GM21390 (cell line): ENCODE results near the gene NTN5.
A peak's percentile ranks its signal among the peaks of the same experiment; 100 is the strongest.
"Not testable (repeated sequence)": the region's sequence is repeated elsewhere in the genome, so short reads cannot be mapped to it uniquely, and the experiment has no call there.

ENCODE experiments used
- ATAC-seq: cut with Tn5 transposase; IDR thresholded peaks from one replicate; pipeline ENCODE4 v1.9.1; 2021; ENCODE audit not compliant: unreplicated experiment

Gene NTN5

GRCh38 chr19:48672994-48673393 is at the start of gene NTN5:
NTN5 (minus strand) TSS chr19:48673017; CDS start chr19:48670986, 2,031 bp downstream.
- no peak for ATAC-seq

- ATAC-seq = no peak
Measured at GRCh38 chr19:48722196-48722708, 49.4 kb upstream of the NTN5 start.

GRCh38 chr19:48720613-48721296 is 47.9 kb upstream of the NTN5 start:
- peak; percentile 73 for ATAC-seq

GRCh38 chr19:48720251-48720612 is 47.4 kb upstream of the NTN5 start:
- ATAC-seq = peak; percentile 3

- no peak for ATAC-seq
Measured at GRCh38 chr19:48719263-48720171, 46.7 kb upstream of the NTN5 start, which contains the start of gene MAMSTR. MAMSTR (minus strand) TSS chr19:48719725; CDS start chr19:48719031, 694 bp downstream.

GRCh38 chr19:48718711-48719231 is 46.0 kb upstream of the NTN5 start:
- no peak for ATAC-seq

- not testable (repeated sequence) for ATAC-seq
Measured at GRCh38 chr19:48718106-48718505, 45.3 kb upstream of the NTN5 start.

GRCh38 chr19:48716562-48717291 is 43.9 kb upstream of the NTN5 start:
- ATAC-seq = no peak

GRCh38 chr19:48715681-48716171 is 42.9 kb upstream of the NTN5 start:
- no peak for ATAC-seq

- no peak for ATAC-seq
Measured at GRCh38 chr19:48714759-48715675, 42.2 kb upstream of the NTN5 start.

GRCh38 chr19:48713864-48714755 is 41.3 kb upstream of the NTN5 start:
- ATAC-seq = peak; percentile 83

GRCh38 chr19:48713041-48713863 is 40.4 kb upstream of the NTN5 start:
- no peak for ATAC-seq

GRCh38 chr19:48711106-48711662 is 38.4 kb upstream of the NTN5 start:
- no peak for ATAC-seq

- ATAC-seq = no peak
Measured at GRCh38 chr19:48708471-48708870, 35.7 kb upstream of the NTN5 start.

GRCh38 chr19:48705431-48705830 is 32.6 kb upstream of the NTN5 start:
- no peak for ATAC-seq

- no peak for ATAC-seq
Measured at GRCh38 chr19:48703316-48703715, 30.5 kb upstream of the NTN5 start.

GRCh38 chr19:48702701-48703100 is 29.9 kb upstream of the NTN5 start:
- no peak for ATAC-seq

GRCh38 chr19:48698046-48698445 is 25.2 kb upstream of the NTN5 start:
- no peak for ATAC-seq
